ENCODE data around the gene COL27A1. TPM values are rescaled to one million over a fixed set of nuclear protein-coding genes. Genes with fewer than 3 reads are reported as not detected.

The COL27A1 gene
- total RNA-seq, 2 experiments from 2014 or later: 8.4 to 9.7 TPM

- POLR2A ChIA-PET: no interaction called here
- ATAC-seq: no peak
- Mint-ChIP-seq H3K36me3 (ENCODE audit: low read depth) (no peaks in the 10 kb centered on the region), H3K27ac (no peak overlapping the region), H3K9me3 (no peaks in the 10 kb centered on the region), H3K4me3 (no peak overlapping the region), H3K4me1 (ENCODE audit: low read depth) (no peaks in the 10 kb centered on the region), H3K27me3 (no peaks in the 10 kb centered on the region)
- intact Hi-C loops (cut with micrococcal nuclease): no loop called here
- CTCF ChIA-PET: interaction anchor here (1.8 kb wide), 1 partner anchor 49 kb away, joined by 7 read pairs; no protein-coding TSS in a partner anchor
- TF ChIP-seq CTCF (IDR thresholded peaks at IDR 0.05): no peak
- no peak for DNase-seq
These were observed 87.5 kb downstream of the COL27A1 start for GRCh38 chr9:114242837-114243236.

GRCh38 chr9:114243240-114243639 is 87.9 kb downstream of the COL27A1 start:
- H3K36me3 Mint-ChIP-seq (ENCODE audit: low read depth): no peaks in the 10 kb centered on the region
- no peaks in the 10 kb centered on the region for H3K4me1 Mint-ChIP-seq (ENCODE audit: low read depth)
- ChIA-PET POLR2A (no interaction called here), CTCF (interaction anchor here (1.8 kb wide), 1 partner anchor 48 kb away, joined by 7 read pairs; no protein-coding TSS in a partner anchor)
- no peaks in the 10 kb centered on the region for H3K9me3 Mint-ChIP-seq
- intact Hi-C loops (cut with micrococcal nuclease): no loop called here
- DNase-seq (no peak), ATAC-seq (no peak)
- no peak for TF ChIP-seq CTCF (IDR thresholded peaks at IDR 0.05)
- no peak overlapping the region for H3K27ac Mint-ChIP-seq
- H3K27me3 Mint-ChIP-seq: no peaks in the 10 kb centered on the region
- no peak overlapping the region for H3K4me3 Mint-ChIP-seq

GRCh38 chr9:114244570-114244969 is 89.2 kb downstream of the COL27A1 start:
- H3K27ac Mint-ChIP-seq: no peak overlapping the region
- H3K9me3 Mint-ChIP-seq: no peaks in the 10 kb centered on the region
- H3K4me3 Mint-ChIP-seq: no peak overlapping the region
- no peaks in the 10 kb centered on the region for H3K36me3 Mint-ChIP-seq (ENCODE audit: low read depth)
- no peaks in the 10 kb centered on the region for H3K27me3 Mint-ChIP-seq
- ChIA-PET CTCF (no interaction called here), POLR2A (no interaction called here)
- intact Hi-C loops (cut with micrococcal nuclease): no loop called here
- no peak for DNase-seq
- ATAC-seq: no peak
- no peak for TF ChIP-seq CTCF (IDR thresholded peaks at IDR 0.05)
- H3K4me1 Mint-ChIP-seq (ENCODE audit: low read depth): no peaks in the 10 kb centered on the region

GRCh38 chr9:114246558-114246957 is 91.2 kb downstream of the COL27A1 start:
- no peaks in the 10 kb centered on the region for H3K27me3 Mint-ChIP-seq

DNA sequence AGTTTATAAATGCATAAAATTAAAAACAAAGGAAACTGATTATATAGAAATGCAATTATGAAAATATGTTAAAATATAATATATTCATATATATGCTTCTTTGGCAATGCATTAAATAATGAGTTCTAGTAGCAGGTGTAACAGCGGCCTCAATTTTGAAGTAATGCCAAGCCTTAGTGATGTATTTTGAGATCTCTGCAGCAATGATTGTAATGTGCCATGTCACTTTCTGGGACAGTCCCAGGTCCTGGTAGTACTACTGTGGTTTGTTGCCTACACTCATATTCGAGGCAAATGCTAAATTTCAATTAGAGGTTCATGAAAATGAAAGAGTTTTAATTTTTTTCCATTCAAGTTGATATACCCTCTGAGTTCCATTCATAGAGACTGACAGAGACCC is 91.7 kb downstream of the COL27A1 start:
- Mint-ChIP-seq H3K27ac (no peak overlapping the region), H3K4me1 (ENCODE audit: low read depth) (no peaks in the 10 kb centered on the region), H3K36me3 (ENCODE audit: low read depth) (no peaks in the 10 kb centered on the region), H3K9me3 (no peaks in the 10 kb centered on the region), H3K27me3 (no peaks in the 10 kb centered on the region), H3K4me3 (no peak overlapping the region)
- ATAC-seq: no peak
- no peak for TF ChIP-seq CTCF (IDR thresholded peaks at IDR 0.05)
- intact Hi-C loops (cut with micrococcal nuclease): no loop called here
- DNase-seq: no peak
- ChIA-PET CTCF (interaction anchor here (1.3 kb wide), 2 partner anchors 43 to 49 kb away, joined by 3 to 4 read pairs; no protein-coding TSS in a partner anchor), POLR2A (no interaction called here)

More at GRCh38 chr9:114246558-114246957, 91.2 kb downstream of the COL27A1 start:
- no peak for TF ChIP-seq CTCF (IDR thresholded peaks at IDR 0.05)
- ChIA-PET POLR2A (no interaction called here), CTCF (interaction anchor here (1.3 kb wide), 1 partner anchor 44 kb away, joined by 4 read pairs; no protein-coding TSS in a partner anchor)
- Mint-ChIP-seq H3K36me3 (ENCODE audit: low read depth) (no peaks in the 10 kb centered on the region), H3K4me3 (no peak overlapping the region), H3K27ac (no peak overlapping the region), H3K9me3 (no peaks in the 10 kb centered on the region), H3K4me1 (ENCODE audit: low read depth) (no peaks in the 10 kb centered on the region)
- intact Hi-C loops (cut with micrococcal nuclease): no loop called here
- no peak for DNase-seq
- no peak for ATAC-seq
